ENCODE data around the gene RFK. TPM values are rescaled to one million over a fixed set of nuclear protein-coding genes. Genes with fewer than 3 reads are reported as not detected.
A peak's percentile ranks its signal among the peaks of the same experiment; 100 is the strongest.
"Not testable (repeated sequence)": the region's sequence is repeated elsewhere in the genome, so short reads cannot be mapped to it uniquely, and the experiment has no call there.

The RFK gene
- total and polyA plus RNA-seq, 3 experiments from 2014 or later: 12.7 to 32.3 (median 13.8) TPM

DNA sequence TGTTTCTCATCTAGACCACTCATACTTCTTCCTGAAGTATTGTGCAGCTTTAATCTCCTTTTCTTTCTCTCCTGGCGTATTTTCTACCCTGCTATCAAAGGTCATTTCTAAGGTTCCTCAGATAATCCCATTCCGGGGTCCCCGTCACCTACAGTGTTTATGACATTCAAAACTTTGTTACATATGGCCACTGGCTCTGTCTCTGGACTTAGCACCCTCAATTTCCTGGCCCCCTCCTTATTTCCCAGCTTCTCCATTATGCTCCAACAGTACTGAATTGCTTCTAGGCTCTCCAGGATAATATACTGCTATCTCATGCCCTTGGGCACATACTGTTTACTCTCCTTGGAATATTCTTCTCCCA, 31.2 kb downstream of the RFK start:
- CTCF ChIA-PET: no interaction called here
- POLR2A ChIA-PET: no interaction called here

DNA sequence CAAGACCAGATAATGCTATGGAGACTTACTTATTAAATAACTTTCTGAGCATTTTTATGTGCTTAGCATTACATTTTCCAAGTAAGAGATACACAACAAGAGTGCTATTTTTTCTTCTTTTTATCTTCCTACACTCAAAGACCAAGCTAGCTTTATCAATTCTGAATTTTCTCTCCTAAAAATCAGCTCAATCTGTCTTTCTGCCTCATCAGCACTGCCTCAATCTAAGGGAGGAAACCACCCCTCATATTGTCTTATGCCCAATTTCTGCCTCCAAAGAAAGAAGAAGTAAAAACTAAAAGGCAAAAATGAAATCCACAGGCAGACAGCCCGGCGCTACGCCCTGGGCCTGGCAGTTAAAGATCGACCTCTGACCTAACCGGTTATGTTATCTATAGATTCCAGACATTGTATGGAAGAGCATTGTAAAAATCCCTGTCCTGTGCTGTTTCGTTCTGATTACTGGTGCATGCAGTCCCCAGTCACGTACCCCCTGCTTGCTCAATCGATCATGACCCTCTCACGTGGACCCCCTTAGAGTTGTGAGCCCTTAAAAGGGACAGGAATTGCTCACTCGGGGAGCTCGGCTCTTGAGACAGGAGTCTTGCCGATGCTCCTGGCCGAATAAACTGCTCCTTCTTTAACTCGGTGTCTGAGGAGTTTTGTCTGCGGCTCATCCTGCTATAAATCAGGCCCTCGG, 31.7 kb downstream of the RFK start:
- H3K27me3 ChIP-seq (ENCODE audit: insufficient read depth, low read length, poor library complexity, severe bottlenecking); H3K4me1 ChIP-seq (ENCODE audit: insufficient read depth, low read length); H3K27ac Mint-ChIP-seq; H3K36me3 Mint-ChIP-seq; H3K9me3 Mint-ChIP-seq; H3K9me3 ChIP-seq (ENCODE audit: low read length); POLR2A ChIA-PET; H3K36me3 ChIP-seq (ENCODE audit: insufficient read depth, low read length); H3K4me1 Mint-ChIP-seq; H3K4me3 Mint-ChIP-seq; DNase-seq; H3K4me3 ChIP-seq (ENCODE audit: low read length): not testable (repeated sequence)
- peak overlapping the region; percentile 57 for H3K27ac ChIP-seq (ENCODE audit: low read depth, low read length)
- H3K27me3 Mint-ChIP-seq: peaks cover 8 to 15% of the 10 kb centered on the region in 2 donors
- CTCF ChIA-PET: interaction anchor here (1.0 kb wide), 1 partner anchor 10 kb away, joined by 3 read pairs; no protein-coding TSS in a partner anchor

More for the DNA sequence above, 31.2 kb downstream of the RFK start:
- Histone ChIP-seq H3K4me1 (ENCODE audit: insufficient read depth, low read length) (no peaks in the 10 kb centered on the region), H3K27me3 (ENCODE audit: insufficient read depth, low read length, poor library complexity, severe bottlenecking) (no peaks in the 10 kb centered on the region), H3K4me3 (ENCODE audit: low read length) (no peak overlapping the region), H3K27ac (ENCODE audit: low read depth, low read length) (peak overlapping the region; percentile 57), H3K36me3 (ENCODE audit: insufficient read depth, low read length) (no peaks in the 10 kb centered on the region), H3K9me3 (ENCODE audit: low read length) (no peaks in the 10 kb centered on the region)
- H3K36me3 Mint-ChIP-seq: peaks cover 0 to 3% (median 0%) of the 10 kb centered on the region in 3 donors
- no peaks in the 10 kb centered on the region for H3K4me1 Mint-ChIP-seq
- DNase-seq: no peak
- peaks cover 8 to 17% of the 10 kb centered on the region in 2 donors for H3K27me3 Mint-ChIP-seq
- H3K4me3 Mint-ChIP-seq: no peak overlapping the region
- H3K9me3 Mint-ChIP-seq: no peaks in the 10 kb centered on the region
- no peak overlapping the region for H3K27ac Mint-ChIP-seq

DNA sequence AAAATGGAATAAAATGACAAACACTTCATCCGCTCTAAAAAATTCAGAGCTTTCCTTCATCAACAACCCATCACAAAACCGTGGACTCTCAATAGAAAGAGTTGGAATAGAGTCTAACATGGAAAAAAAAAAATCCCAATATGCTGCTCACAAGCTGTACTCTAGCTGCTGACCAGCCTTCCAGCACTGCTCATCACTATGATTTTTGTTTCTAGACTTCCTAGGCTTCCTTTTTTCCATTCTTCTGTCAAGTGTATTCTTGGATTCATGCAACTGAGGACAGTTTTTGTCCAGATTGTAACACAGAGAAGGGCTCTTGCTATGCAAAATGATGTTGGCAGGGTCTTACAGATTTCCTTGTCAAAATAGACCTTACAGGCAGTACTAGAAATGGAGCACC, 34.5 kb downstream of the RFK start:
- CTCF ChIA-PET: no interaction called here
- H3K27me3 Mint-ChIP-seq: peaks cover 11 to 13% of the 10 kb centered on the region in 2 donors
- no peak overlapping the region for H3K27ac Mint-ChIP-seq

DNA sequence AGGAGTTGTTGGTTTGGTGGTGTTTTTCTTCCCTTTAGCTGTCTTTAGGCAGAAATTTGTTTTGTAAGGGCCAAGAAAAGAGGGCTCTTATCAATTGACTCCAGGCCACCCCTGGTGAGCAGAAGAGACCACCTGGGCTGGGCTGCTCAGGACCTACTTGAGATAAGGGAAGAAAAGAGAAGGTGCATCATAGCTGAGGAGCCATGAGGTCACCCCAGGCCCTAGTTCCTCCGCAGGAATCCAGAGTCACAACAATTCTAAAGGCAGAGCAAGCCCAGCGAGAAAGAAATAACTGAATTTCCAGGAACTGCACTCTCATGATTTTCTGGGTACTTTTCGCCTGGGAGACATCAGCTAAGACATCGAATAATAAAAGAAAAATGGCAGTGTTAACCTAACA, 34.9 kb downstream of the RFK start:
- no peaks in the 10 kb centered on the region for H3K27me3 ChIP-seq (ENCODE audit: insufficient read depth, low read length, poor library complexity, severe bottlenecking)
- H3K36me3 Mint-ChIP-seq: no peaks in the 10 kb centered on the region
- H3K4me3 ChIP-seq (ENCODE audit: low read length): no peak overlapping the region
- H3K4me3 Mint-ChIP-seq: no peak overlapping the region
- H3K27ac Mint-ChIP-seq: no peak overlapping the region
- CTCF ChIA-PET: no interaction called here
- no peaks in the 10 kb centered on the region for H3K9me3 Mint-ChIP-seq
- POLR2A ChIA-PET: no interaction called here
- DNase-seq: no peak
- no peaks in the 10 kb centered on the region for H3K36me3 ChIP-seq (ENCODE audit: insufficient read depth, low read length)
- H3K9me3 ChIP-seq (ENCODE audit: low read length): no peaks in the 10 kb centered on the region
- H3K27ac ChIP-seq (ENCODE audit: low read depth, low read length): peak overlapping the region; percentile 78
- peaks cover 11 to 13% of the 10 kb centered on the region in 2 donors for H3K27me3 Mint-ChIP-seq
- no peaks in the 10 kb centered on the region for H3K4me1 ChIP-seq (ENCODE audit: insufficient read depth, low read length)
- H3K4me1 Mint-ChIP-seq: no peaks in the 10 kb centered on the region

More for the DNA sequence above, 34.5 kb downstream of the RFK start:
- POLR2A ChIA-PET: no interaction called here
- Histone ChIP-seq H3K9me3 (ENCODE audit: low read length) (no peaks in the 10 kb centered on the region), H3K27me3 (ENCODE audit: insufficient read depth, low read length, poor library complexity, severe bottlenecking) (no peaks in the 10 kb centered on the region), H3K27ac (ENCODE audit: low read depth, low read length) (peak overlapping the region; percentile 59), H3K4me3 (ENCODE audit: low read length) (no peak overlapping the region), H3K4me1 (ENCODE audit: insufficient read depth, low read length) (no peaks in the 10 kb centered on the region), H3K36me3 (ENCODE audit: insufficient read depth, low read length) (no peaks in the 10 kb centered on the region)
- Mint-ChIP-seq H3K36me3 (no peaks in the 10 kb centered on the region), H3K4me1 (no peaks in the 10 kb centered on the region), H3K9me3 (no peaks in the 10 kb centered on the region), H3K4me3 (no peak overlapping the region)
- no peak for DNase-seq

DNA sequence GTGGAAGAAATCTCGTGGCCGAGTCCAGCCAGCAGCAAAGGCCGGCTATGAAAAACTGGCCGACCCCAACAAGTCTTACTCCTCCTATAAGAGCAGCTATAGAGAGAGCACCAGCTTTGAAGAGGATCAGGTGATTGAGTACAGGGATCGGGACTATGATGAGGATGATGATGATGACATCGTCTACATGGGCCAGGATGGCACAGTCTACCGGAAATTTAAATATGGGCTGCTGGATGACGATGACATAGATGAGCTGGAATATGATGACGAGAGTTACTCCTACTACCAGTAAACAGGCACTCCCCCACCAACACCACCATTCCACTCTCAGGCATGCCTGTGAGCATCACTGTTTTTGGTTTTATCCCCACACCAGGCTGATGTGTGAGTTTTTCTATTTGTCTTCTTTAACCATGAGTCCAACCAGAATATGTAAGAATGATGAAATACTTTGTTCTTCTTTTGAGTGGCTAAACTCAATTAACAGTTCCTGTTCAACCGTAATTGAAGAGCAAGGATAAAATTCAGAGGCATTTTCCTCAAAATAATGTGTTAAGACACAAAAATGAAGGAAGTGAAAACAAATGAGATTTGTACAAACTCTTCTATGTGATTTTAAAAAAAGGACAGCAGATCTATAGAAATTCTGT, 35.5 kb downstream of the RFK start:
- Histone ChIP-seq H3K4me3 (ENCODE audit: low read length) (no peak overlapping the region), H3K27ac (ENCODE audit: low read depth, low read length) (peak overlapping the region; percentile 78), H3K27me3 (ENCODE audit: insufficient read depth, low read length, poor library complexity, severe bottlenecking) (no peaks in the 10 kb centered on the region), H3K9me3 (ENCODE audit: low read length) (no peaks in the 10 kb centered on the region), H3K36me3 (ENCODE audit: insufficient read depth, low read length) (no peaks in the 10 kb centered on the region), H3K4me1 (ENCODE audit: insufficient read depth, low read length) (no peaks in the 10 kb centered on the region)
- Mint-ChIP-seq H3K27me3 (peaks cover 11 to 12% of the 10 kb centered on the region in 2 donors), H3K4me3 (no peak overlapping the region), H3K4me1 (no peaks in the 10 kb centered on the region), H3K9me3 (no peaks in the 10 kb centered on the region), H3K27ac (no peak overlapping the region), H3K36me3 (no peaks in the 10 kb centered on the region)
- CTCF ChIA-PET: no interaction called here
- POLR2A ChIA-PET: no interaction called here
- DNase-seq: no peak

DNA sequence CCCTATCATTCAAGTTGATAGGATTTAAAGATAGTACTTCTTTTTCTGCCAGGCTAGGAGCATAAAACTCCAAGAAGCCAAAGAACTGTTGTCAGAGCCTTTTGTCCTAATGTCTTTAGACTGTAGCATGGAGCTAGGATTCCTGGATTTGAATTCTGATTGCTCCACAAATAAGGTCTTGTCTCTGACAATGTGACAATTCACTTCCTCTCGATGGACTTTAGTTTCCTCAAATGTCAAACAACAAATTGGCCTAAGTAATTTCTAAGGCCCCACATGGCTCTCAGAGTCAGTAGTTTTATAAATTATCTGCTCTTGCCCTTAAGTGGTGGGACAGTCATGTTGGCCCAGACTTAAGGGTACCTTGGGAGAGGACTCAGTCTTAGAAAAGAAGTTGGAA, 36.7 kb downstream of the RFK start:
- DNase-seq: no peak
- Histone ChIP-seq H3K4me1 (ENCODE audit: insufficient read depth, low read length) (no peaks in the 10 kb centered on the region), H3K4me3 (ENCODE audit: low read length) (no peak overlapping the region), H3K36me3 (ENCODE audit: insufficient read depth, low read length) (no peaks in the 10 kb centered on the region), H3K27me3 (ENCODE audit: insufficient read depth, low read length, poor library complexity, severe bottlenecking) (no peaks in the 10 kb centered on the region), H3K27ac (ENCODE audit: low read depth, low read length) (no peak overlapping the region), H3K9me3 (ENCODE audit: low read length) (no peaks in the 10 kb centered on the region)
- Mint-ChIP-seq H3K36me3 (no peaks in the 10 kb centered on the region), H3K27me3 (peaks cover 0 to 9% of the 10 kb centered on the region in 2 donors), H3K4me1 (no peaks in the 10 kb centered on the region), H3K27ac (no peak overlapping the region), H3K4me3 (no peak overlapping the region), H3K9me3 (no peaks in the 10 kb centered on the region)
- POLR2A ChIA-PET: no interaction called here
- CTCF ChIA-PET: no interaction called here

DNA sequence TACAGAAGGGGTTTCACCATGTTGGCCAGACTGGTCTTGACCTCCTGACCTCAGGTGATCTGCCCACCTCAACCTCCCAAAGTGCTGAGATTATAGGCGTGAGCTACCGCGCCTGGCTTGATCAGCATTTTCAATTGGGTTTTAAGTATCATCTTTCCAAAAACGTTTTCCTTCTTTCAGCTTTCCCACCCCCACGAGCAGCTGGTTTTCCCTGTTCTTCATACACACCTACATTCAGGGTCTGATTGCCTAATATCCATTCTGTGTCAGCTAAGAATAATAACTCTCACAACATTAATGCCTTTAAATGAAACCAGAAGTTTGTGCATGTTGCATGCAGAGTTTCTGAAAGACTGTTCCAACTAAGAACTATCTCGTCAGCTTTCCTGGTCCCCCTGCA, 38.3 kb downstream of the RFK start:
- Mint-ChIP-seq H3K36me3 (no peaks in the 10 kb centered on the region), H3K27me3 (peaks cover 0 to 9% of the 10 kb centered on the region in 2 donors), H3K27ac (peak overlapping the region in 1 of 8 donors; percentile 36), H3K4me3 (no peak overlapping the region), H3K4me1 (no peaks in the 10 kb centered on the region), H3K9me3 (no peaks in the 10 kb centered on the region)
- no peak overlapping the region for H3K4me3 ChIP-seq (ENCODE audit: low read length)
- ChIA-PET POLR2A (no interaction called here), CTCF (no interaction called here)
- no peaks in the 10 kb centered on the region for H3K36me3 ChIP-seq (ENCODE audit: insufficient read depth, low read length)
- H3K4me1 ChIP-seq (ENCODE audit: insufficient read depth, low read length): no peaks in the 10 kb centered on the region
- no peak for DNase-seq
- H3K9me3 ChIP-seq (ENCODE audit: low read length): no peaks in the 10 kb centered on the region
- H3K27me3 ChIP-seq (ENCODE audit: insufficient read depth, low read length, poor library complexity, severe bottlenecking): no peaks in the 10 kb centered on the region
- H3K27ac ChIP-seq (ENCODE audit: low read depth, low read length): no peak overlapping the region

DNA sequence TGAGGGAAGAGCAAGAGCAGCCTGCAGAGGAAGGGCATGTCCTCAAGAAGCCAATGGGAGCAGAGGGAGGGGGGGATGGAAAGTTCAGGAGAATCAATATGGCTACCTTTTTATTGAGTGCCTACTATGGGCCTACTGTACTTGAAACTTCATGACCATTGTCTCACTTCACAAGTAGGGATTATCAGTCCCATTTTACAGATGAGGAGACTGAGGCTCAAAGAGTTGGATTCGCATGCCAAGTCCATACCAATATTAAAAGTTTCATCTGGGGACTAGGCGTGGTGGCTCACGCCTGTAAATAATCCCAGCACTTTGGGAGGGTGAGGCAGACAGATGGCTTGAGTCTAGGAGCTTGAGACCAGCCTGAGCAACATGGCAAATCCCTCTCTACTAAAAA, 40.0 kb downstream of the RFK start:
- ChIA-PET POLR2A (no interaction called here), CTCF (no interaction called here)
- Mint-ChIP-seq H3K27me3 (peaks cover 0 to 8% of the 10 kb centered on the region in 2 donors), H3K27ac (no peak overlapping the region), H3K4me1 (no peaks in the 10 kb centered on the region), H3K36me3 (no peaks in the 10 kb centered on the region), H3K9me3 (no peaks in the 10 kb centered on the region), H3K4me3 (no peak overlapping the region)
- Histone ChIP-seq H3K9me3 (ENCODE audit: low read length) (no peaks in the 10 kb centered on the region), H3K27me3 (ENCODE audit: insufficient read depth, low read length, poor library complexity, severe bottlenecking) (no peaks in the 10 kb centered on the region), H3K27ac (ENCODE audit: low read depth, low read length) (no peak overlapping the region), H3K4me1 (ENCODE audit: insufficient read depth, low read length) (no peaks in the 10 kb centered on the region), H3K36me3 (ENCODE audit: insufficient read depth, low read length) (no peaks in the 10 kb centered on the region), H3K4me3 (ENCODE audit: low read length) (no peak overlapping the region)
- DNase-seq: no peak

All from CD8-positive, alpha-beta memory T cell (primary cell).